SH-SY5Y (cell line): ENCODE data around the gene RASGRP2.

Experiments used
- GATA2 ChIP-seq: IDR thresholded peaks from 2 replicates; pipeline ENCODE4 v1.6.1; 2011; ENCODE audit warnings: mild to moderate bottlenecking, low read depth, low read length
- GATA3 ChIP-seq: IDR thresholded peaks from 2 replicates; pipeline ENCODE4 v1.6.1; 2011; ENCODE audit warnings: low read depth, mild to moderate bottlenecking, low read length, moderate library complexity

GRCh38 chr11:64771861-64772260, 27.9 kb upstream of the RASGRP2 start:
- TF ChIP-seq GATA2: no peak
- TF ChIP-seq GATA3: no peak
